ENCODE measurements around the gene HS6ST3.
A peak's percentile ranks its signal among the peaks of the same experiment; 100 is the strongest.

The HS6ST3 gene

DNA sequence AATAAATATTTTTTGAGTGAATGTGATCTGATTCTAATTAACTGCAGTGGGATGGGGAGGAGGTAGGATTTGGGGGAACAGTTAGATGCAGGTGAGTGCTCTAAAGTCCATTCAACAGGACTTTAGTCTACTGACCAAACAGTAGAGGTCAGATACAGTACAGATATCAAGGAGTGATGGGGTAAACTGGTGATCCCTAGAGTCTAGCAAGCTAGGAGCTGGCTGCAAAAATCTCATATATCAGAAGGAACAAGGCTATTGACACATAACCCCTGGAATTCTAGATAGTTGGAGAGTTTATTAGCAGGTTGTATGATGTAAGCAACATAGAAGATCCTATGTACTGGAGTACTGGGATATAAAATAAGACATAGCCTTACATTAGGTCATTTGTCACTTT lies 131.6 kb downstream of the HS6ST3 start:
- H3K9me3 ChIP-seq (ENCODE audit: control insufficient read depth, insufficient read depth, low read length): no peaks in the 10 kb centered on the region
- H3K27ac ChIP-seq (ENCODE audit: low read depth, low read length): no peak overlapping the region
- H4K20me1 ChIP-seq (ENCODE audit: control insufficient read depth, insufficient read depth, low read depth, low read length): no peaks in the 10 kb centered on the region
- no peaks in the 10 kb centered on the region for H3K4me1 ChIP-seq (ENCODE audit: control insufficient read depth, low read length)
- H3K4me3 ChIP-seq (ENCODE audit: low read length): no peak overlapping the region
- no peaks in the 10 kb centered on the region for H3K79me2 ChIP-seq (ENCODE audit: control insufficient read depth, low read length)
- H3K27me3 ChIP-seq (ENCODE audit: control insufficient read depth, low read length): peaks cover 9% of the 10 kb centered on the region; the same call in 1 of the 2 replicates
- no peak for TF ChIP-seq EZH2phosphoT487 (IDR thresholded peaks at IDR 0.05; ENCODE audit: borderline replicate concordance, low read length)
- TF ChIP-seq, protein P1, sequence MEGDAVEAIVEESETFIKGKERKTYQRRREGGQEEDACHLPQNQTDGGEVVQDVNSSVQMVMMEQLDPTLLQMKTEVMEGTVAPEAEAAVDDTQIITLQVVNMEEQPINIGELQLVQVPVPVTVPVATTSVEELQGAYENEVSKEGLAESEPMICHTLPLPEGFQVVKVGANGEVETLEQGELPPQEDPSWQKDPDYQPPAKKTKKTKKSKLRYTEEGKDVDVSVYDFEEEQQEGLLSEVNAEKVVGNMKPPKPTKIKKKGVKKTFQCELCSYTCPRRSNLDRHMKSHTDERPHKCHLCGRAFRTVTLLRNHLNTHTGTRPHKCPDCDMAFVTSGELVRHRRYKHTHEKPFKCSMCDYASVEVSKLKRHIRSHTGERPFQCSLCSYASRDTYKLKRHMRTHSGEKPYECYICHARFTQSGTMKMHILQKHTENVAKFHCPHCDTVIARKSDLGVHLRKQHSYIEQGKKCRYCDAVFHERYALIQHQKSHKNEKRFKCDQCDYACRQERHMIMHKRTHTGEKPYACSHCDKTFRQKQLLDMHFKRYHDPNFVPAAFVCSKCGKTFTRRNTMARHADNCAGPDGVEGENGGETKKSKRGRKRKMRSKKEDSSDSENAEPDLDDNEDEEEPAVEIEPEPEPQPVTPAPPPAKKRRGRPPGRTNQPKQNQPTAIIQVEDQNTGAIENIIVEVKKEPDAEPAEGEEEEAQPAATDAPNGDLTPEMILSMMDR (IDR thresholded peaks at IDR 0.05; ENCODE audit: low read depth, low read length, poor library complexity, severe bottlenecking): no peak
- no peaks in the 10 kb centered on the region for H3K9me2 ChIP-seq (replicated peaks; ENCODE audit: control insufficient read depth, low read length)
- no peaks in the 10 kb centered on the region for H3K36me3 ChIP-seq (ENCODE audit: control insufficient read depth, low read length)
- no peak overlapping the region for H3K4me2 ChIP-seq (ENCODE audit: low read length)
- no peaks in the 10 kb centered on the region for H3F3A ChIP-seq (ENCODE audit: control insufficient read depth, insufficient read depth)

DNA sequence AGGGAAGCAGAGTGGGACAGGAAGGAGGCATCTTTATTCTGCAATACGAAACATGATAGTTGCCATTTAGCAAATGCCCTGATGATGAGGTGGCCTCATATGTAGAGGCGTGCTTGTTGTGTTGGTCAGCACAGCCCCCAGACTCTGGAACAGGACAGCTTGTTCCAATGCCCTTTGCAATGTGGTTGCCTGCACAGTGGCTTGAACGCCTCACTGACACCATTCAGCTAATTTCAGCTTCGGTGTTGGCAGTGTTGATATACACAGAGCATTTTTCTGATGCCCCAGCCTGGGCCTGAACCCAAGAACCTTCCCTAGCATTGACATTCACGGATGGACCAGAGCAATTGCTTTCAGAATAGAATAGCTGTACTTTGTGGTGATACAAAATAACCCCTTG lies 133.3 kb downstream of the HS6ST3 start:
- TF ChIP-seq, protein P1 (IDR thresholded peaks at IDR 0.05; ENCODE audit: low read depth, low read length, poor library complexity, severe bottlenecking): no peak
- no peak for TF ChIP-seq EZH2phosphoT487 (IDR thresholded peaks at IDR 0.05; ENCODE audit: borderline replicate concordance, low read length)
- no peaks in the 10 kb centered on the region for H3K9me3 ChIP-seq (ENCODE audit: control insufficient read depth, insufficient read depth, low read length)
- H3K4me1 ChIP-seq (ENCODE audit: control insufficient read depth, low read length): no peaks in the 10 kb centered on the region
- H3K36me3 ChIP-seq (ENCODE audit: control insufficient read depth, low read length): no peaks in the 10 kb centered on the region
- H3K4me3 ChIP-seq (ENCODE audit: low read length): no peak overlapping the region
- H3K27ac ChIP-seq (ENCODE audit: low read depth, low read length): no peak overlapping the region
- H3K79me2 ChIP-seq (ENCODE audit: control insufficient read depth, low read length): no peaks in the 10 kb centered on the region
- no peaks in the 10 kb centered on the region for H4K20me1 ChIP-seq (ENCODE audit: control insufficient read depth, insufficient read depth, low read depth, low read length)
- H3K9me2 ChIP-seq (replicated peaks; ENCODE audit: control insufficient read depth, low read length): no peaks in the 10 kb centered on the region
- H3F3A ChIP-seq (ENCODE audit: control insufficient read depth, insufficient read depth): no peaks in the 10 kb centered on the region
- peaks cover 9% of the 10 kb centered on the region; the same call in 1 of the 2 replicates for H3K27me3 ChIP-seq (ENCODE audit: control insufficient read depth, low read length)
- H3K4me2 ChIP-seq (ENCODE audit: low read length): no peak overlapping the region

DNA sequence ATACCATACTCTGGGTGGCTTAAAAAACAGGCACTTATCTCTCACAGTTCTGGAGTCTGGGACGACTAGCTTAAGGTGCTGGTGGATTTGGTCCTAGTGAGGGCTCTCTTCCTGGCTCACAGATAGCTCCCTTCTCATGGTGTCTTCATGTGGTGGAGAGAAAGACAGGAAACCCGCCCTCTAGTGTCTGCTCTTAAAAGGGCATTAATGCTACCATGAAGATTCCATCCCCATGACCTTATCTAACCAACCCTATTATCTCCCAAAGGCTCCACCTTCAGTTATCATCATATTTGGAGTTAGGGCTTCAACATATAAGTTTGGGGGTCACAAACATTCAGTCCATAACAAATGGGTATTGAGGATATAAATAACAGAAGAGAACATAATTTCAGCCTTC lies 139.4 kb downstream of the HS6ST3 start:
- TF ChIP-seq, protein P1 (IDR thresholded peaks at IDR 0.05; ENCODE audit: low read depth, low read length, poor library complexity, severe bottlenecking): peak; percentile 83
- TF ChIP-seq EZH2phosphoT487 (IDR thresholded peaks at IDR 0.05; ENCODE audit: borderline replicate concordance, low read length): no peak
- Histone ChIP-seq H3F3A (ENCODE audit: control insufficient read depth, insufficient read depth) (no peaks in the 10 kb centered on the region), H3K9me3 (ENCODE audit: control insufficient read depth, insufficient read depth, low read length) (no peaks in the 10 kb centered on the region), H3K4me1 (ENCODE audit: control insufficient read depth, low read length) (no peaks in the 10 kb centered on the region), H4K20me1 (ENCODE audit: control insufficient read depth, insufficient read depth, low read depth, low read length) (no peaks in the 10 kb centered on the region), H3K9me2 (replicated peaks; ENCODE audit: control insufficient read depth, low read length) (no peaks in the 10 kb centered on the region), H3K4me2 (ENCODE audit: low read length) (no peak overlapping the region), H3K36me3 (ENCODE audit: control insufficient read depth, low read length) (no peaks in the 10 kb centered on the region), H3K27ac (ENCODE audit: low read depth, low read length) (no peak overlapping the region), H3K4me3 (ENCODE audit: low read length) (no peak overlapping the region), H3K79me2 (ENCODE audit: control insufficient read depth, low read length) (no peaks in the 10 kb centered on the region), H3K27me3 (ENCODE audit: control insufficient read depth, low read length) (no peaks in the 10 kb centered on the region)

Data from DOHH2 (cell line).